ENCODE data around the gene VPS26B.
"Not testable (repeated sequence)": the region's sequence is repeated elsewhere in the genome, so short reads cannot be mapped to it uniquely, and the experiment has no call there.

VPS26B gene

DNA sequence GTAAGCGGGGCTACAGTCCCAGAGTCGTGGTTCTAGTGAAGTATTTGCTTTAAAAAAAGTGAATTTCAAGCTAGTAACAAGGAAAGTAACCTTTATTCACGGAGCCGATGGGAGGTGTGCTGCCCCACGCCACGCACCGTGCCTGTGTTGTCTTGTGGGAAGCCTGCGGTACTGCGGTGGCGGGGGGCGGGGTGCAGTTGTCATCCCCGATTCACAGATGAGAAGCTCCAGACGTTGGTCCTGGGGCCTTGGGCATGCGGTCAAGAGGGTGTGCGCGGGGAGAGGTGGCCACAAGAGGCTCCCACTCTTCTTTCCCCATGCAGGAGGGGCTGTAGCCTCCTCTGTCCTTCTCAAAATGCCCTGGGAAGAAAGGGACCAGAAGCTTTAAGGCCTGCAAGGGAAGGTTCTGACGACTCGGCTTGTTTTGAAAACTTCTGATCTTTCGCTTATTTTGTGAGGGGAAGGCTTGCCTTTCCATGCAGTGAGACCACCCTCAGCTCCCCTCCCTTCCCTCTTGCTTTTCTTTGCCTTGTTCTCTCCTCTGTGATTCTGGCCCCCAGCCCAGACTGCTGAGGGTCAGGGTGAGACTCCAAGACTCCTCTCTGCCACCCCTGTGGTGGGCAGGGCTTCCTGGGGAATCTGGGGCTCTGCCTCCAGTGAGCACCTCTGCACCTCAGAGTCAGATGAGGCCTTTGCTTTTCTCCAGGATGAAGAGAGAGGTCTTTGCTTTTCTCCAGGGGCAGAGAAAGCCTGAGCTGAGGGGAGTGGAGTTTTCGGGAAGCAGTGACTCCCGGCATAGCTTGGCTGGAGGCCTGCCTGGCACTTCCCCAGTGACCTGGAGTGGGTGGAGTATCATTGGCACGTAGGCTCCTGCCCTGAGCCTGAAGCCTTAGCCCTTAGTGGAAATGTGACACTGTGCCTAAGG is 57.9 kb downstream of the VPS26B start:
- DNase-seq (ENCODE audit: low spot score) = no peak

DNA sequence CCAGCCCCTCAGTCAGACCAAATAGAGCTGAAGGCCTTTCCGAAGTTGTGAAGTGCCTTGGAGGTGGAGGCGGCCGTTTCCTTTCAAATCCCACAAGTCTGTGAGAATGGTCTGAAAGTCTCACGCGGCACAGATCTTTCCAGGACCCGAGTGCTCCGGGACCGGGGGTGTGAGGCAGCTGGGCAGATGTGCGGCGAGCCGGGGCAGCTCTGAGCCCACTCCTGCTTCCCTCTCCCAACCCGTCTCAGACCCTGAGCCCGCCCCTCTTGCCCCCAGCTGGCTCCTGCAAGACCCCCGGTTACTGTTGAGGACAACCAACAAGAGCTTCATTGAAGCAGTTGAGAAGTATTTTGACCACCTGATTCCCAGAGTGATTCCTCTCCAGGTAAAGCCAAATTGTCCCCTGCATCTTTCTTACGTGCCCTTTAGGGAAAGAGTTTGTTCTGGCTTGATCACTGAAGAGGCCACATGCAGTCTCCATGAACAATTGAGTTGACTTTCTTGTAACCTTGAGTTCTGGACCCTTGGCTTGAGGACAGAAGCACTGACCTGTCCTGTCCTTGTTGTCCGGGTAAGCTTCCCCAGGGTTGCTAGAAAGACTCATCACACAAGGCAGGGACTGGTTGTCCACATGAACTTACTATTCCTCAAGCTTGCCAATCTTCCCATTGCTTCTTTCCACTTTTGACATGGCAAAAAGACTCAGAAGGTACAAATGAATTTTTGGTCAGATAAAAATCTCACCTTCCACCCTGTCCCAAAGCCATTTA is 59.2 kb downstream of the VPS26B start:
- no peak for DNase-seq (ENCODE audit: low spot score)

DNA sequence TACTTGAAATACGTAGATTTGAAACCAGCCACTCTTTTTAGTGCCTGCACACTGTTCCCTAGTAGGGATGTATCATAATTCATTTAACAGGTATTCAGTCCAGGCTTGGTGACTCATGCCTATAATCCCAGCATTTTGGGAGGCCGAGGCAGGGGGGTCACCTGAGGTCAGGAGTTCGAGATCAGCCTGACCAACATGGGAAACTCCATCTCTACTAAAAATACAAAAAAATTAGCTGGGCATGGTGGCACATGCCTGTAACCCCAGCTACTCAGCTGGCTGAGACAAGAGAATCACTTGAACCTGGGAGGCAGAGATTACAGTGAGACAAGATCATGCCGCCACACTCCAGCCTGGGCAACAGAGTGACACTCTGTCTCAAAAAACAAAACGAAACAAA is 59.9 kb downstream of the VPS26B start:
- not testable (repeated sequence) for DNase-seq (ENCODE audit: low spot score)

DNA sequence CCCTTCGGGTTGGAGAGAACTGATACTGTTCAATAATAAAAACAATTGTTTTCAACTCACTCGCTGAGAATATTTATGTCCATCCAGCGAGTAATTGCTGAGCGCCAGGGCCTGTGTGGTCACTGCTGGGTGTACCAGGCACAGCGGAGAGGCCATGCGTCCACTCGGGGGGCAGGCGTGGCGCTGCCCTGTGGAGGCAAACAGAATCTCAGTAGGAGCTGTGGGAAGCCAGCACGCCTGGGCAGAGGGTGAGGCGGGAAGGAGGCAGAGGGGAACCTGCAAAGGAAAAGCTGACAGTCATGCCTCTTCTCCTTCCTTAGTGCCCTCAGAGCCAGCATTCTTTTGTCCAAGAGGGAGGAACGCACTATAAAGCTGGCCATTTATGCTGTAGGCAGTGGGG is 63.1 kb downstream of the VPS26B start:
- no peak for DNase-seq (ENCODE audit: low spot score)

DNA sequence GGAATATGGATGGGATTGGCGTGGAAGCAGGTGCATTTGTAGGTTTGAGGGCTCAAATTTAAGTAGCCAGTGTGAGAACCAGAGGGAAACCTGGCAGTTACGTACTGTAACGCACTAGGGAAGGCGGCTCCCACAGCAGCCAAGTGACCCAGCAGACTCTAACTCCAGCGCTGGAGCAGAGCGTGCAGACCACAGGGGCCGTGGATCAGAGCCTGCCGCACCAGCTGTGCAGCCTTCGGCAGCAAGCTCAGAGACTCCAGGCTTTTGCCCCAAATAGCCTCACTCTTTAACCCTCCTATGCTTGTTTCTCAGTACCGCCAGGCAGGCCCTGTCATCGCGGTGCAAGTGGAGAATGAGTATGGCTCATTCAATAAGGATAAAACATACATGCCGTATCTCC is 64.0 kb downstream of the VPS26B start:
- DNase-seq (ENCODE audit: low spot score) = no peak

DNA sequence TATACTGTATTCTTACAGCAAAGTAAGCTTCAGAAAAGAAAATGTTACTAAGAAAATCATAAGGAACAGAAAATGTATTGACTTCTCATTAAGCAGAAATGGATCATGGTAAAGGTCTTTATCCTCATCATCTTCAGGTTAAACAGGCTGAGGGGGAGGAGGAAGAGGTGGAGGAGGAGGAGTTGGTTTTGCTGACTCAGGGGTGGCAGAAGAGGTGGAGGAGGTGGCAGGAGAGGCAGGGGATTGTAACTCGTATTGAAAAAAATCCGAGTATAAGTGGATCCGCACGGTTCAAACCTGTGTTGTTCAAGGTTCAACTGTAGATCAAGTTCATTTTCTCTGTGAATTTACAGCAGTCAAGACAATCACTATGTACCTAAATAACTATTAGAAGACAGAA is 64.7 kb downstream of the VPS26B start:
- DNase-seq (ENCODE audit: low spot score) = no peak

DNA sequence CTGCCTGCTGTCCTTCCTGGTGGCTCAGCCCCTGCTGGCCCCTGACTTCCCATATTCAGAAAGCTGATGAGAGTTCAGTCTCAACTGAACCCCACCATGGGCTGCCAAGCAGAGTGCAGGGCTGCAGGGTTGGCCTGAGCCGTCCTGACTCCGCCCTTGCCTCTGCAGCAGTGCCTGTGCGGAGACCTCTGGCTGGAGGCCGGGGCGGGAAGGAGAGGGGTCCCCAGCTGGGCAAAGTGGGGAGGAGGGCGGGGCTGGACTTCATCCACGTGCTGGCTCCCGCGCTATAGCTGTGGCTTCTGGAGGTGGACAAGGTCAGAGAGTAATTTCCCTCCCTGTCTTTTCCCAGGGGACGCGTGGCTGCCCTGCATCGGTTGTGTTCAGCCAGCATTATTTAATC is 65.3 kb downstream of the VPS26B start:
- DNase-seq (ENCODE audit: low spot score) = no peak

DNA sequence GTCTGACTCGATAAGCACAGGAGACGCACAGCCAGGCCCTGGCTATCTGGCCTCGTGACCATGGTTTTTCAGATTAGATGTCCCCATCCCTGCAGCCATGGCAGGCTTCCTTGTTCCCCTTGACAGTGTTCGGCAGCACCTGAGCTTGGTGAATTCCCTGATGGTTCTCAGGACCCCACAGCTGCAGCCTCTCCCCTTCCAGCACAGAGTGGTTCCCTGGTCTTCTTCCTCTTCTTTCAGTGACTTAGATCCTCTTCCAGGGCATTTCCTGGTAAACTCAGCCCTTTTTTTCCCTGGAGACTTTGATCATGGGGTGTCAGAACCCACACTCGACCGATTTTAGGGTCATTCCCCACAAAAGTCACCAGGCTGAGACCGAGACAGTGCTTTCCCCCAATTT is 66.2 kb downstream of the VPS26B start:
- DNase-seq (ENCODE audit: low spot score) = no peak

DNA sequence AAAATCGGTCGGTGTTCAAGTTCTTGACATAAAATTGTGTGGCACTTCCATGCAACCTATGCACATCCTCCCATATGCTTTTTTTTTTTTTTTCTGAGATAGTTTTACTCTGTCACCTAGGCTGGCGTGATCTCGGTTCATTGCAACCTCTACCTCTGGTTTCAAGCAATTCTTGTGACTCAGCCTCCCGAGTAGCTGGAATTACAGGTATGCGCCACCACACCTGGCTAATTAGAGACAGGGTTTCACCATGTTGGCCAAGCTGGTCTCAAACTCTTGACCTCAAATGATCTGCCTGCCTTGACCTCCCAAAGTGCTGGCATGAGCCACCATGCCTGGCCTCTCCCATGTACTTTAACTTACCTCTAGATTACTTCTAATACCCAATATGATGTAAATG is 66.7 kb downstream of the VPS26B start:
- no peak for DNase-seq (ENCODE audit: low spot score)

DNA sequence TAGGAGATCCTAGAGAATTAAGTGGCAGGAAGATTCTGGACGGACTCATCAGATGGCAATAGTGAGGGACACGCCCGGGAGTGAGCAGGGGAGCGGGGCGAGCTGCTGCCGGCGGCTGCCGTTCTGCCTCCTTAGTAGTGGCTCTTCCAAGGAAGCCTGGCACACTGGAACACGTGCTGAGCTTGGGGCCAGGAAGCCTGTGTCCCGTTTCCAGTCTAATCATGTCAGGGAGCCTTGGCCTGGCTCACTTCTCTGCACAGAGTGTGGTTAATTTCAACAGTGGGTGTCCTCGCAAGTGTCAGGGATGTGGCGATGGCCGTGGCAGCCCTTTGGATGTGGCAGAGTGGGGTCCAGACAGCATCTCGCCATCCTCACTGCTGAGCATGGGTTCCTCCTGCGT is 68.2 kb downstream of the VPS26B start:
- DNase-seq (ENCODE audit: low spot score) = no peak

DNA sequence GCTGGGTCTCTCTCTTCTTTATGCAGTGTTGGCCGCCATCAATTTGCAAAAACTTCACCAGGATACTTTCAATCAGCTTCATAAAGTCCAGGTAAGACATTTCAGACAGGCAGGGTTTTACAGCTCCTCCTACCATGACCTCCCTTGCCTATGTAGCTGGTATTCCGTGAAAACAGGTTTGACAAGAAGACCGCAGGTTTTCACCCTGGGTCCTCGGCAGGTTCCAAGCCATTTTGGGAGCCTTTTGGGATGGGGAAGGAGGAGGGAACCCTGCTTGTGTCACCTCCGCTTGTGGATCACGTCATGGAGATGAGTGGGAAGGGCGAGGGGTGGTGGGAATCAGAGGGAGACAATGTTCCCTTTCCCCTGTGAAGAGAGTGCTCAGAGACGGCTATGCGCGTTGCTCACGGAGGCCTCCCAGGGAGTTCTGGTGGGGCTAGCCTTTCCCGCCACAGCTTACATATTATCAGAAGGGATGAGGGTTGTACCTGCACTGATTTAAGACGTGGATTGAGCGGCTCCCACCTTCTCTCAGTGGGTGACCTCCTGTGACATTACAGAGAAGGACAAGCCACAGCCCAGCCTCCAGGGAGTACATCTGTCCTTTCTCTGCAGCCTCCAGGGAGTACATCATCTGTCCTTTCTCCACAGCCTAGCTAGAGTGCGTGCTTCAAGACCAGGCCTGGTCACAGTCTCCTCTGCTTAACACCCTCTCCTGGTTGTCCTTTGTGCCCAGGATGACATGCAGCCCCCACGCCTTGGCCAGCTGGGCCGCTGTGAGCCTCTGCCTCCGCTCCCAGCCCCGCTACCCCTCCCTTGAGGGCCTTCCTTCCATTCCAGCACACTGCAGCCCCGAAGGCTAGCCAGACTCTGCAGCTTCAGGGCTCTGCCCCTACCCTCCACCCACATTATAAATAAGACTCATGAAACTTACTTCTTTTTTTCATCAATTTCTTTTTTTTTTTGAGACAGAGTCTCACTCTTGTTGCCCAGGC is 68.9 kb downstream of the VPS26B start:
- no peak for DNase-seq (ENCODE audit: low spot score)

DNA sequence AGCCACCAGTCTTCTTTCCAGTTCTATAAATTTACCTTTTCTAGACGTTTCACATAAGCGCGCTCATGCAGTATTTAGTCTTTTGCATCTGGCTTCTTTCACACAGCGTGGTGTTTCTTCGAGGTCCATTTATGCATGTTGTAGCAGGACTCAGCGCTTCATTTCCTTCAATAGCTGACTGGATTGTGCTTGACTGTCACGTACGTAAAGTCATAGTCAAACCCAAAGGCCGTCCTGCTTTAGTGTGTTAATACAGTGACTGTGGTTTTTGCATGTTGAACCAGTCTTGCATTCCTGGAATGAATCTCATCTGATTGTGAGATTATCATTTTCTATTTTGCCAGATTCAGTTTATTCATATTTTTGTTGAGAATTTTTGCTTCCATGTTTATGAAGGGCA is 70.2 kb downstream of the VPS26B start:
- DNase-seq (ENCODE audit: low spot score) = no peak

Measured in AG20443 (cell line).